NCI-H2227 treated with DMSO at 0.1 percent for 48 hours (cell line): ENCODE measurements around the gene LRRTM1.

Experiments
- DNase-seq: peaks from one replicate; lab custom pipeline; 2025; lab: John Stamatoyannopoulos, UW

Gene LRRTM1

DNA sequence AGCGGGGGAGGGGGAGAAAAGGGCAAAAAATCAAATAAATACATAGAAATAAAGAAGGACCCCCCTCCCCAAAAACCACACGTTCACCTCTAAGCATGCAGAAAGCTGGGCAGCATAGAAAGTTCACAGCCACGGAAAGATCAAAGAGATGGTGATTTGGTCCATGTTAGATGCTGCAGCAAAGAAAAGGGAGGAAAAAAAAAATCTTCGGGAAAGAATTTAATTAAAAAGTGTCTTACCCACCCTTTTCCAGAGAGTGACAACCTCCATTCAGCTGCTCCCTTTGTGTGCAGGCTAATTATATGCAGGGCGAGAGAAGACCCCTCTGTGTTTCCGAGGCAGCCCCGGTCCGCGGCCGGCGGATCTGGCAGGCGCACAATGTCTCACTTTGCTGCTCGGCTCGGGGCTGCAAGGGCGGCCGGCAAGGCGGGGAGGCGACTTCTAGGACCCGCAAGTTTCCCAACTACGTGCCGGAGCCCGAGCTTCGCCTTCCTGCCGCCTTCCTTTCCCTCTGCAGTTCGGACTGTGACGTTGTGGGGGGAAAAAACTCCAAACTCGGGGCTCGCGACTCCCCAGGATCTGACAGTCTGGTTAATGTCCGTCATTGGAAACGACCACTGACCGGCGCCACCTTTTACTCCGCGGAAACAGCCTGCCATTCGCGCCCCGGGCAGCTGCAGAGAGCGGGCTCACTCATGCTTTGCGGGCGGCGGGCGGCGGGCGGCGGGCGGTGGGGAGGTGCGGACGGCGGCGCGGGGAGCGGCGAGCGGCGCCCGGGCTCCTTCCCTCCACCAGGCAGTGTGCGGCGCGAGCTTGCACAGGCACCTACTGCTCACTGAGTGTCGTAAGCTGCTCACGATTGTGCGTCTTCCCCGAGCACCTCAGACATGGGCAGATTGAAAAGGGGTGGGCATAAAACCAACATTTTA lies at the start of gene LRRTM1:
Gene LRRTM1, minus strand, starts transcription at position 844 of the 929 bp plus-strand sequence. CDS start 933 bp downstream, outside the sequence.
- DNase-seq: peak; percentile 72

DNA sequence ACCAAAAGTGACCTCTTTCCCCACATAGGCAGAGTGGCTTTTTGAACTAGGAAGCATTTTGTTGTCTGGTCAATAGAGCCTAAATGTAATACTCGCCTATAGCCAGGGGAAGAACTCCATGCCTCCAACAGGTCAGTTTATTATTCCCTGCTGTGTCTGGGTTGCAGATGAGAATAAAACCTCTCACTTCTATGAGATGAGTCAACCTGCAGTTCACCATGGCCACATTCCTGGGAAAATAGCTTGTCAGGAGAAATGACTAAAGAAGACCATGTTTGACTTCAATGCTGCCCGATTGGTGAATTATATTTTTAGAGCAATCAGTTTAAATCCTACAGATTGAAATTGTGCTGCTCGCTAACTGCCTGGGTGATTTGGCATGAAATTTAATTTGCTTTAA lies 46.7 kb upstream of the LRRTM1 start:
- DNase-seq: no peak

GRCh38 chr2:80348953-80349352 lies 44.4 kb upstream of the LRRTM1 start:
- DNase-seq: no peak

DNA sequence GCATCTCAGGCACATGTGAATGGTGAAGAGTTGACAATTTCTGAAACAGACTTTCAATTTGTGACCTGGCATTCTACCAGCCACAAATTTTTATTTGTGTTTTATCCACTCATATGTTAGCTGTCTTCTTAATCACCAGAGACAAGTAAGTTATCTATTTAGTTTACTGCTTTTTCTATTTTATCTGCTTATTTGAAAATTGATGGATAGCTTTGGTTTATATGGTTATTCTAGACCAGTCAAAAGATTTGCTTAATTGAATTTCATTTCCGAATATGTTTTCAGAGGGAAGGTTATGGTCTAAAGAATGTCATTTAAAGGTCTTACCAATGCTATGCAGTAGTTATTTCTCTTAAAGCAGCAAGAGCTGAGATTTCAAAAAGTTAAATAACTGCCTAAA lies 43.5 kb upstream of the LRRTM1 start:
- no peak for DNase-seq

DNA sequence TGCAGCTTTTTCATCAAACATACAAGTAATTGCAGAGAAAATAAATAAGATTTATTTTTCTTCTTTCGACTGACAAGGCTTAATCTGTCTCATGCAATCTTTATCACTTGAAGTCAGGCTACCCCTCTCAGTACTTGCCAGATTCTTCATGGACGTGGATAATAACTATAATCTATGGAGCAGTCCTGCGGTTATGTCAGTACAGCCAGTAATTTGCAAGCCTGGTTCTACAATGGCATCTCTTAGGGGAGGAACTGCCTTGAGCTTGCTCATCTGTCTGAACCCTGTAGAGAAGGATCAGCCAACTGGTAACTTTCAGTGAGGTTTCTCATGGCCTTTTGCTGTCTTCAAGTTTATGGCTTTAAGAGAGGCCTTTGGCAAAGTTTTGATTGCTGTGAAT lies 35.5 kb upstream of the LRRTM1 start:
- DNase-seq: peak; percentile 96

- no peak for DNase-seq
Measured at GRCh38 chr2:80338794-80339193, 34.2 kb upstream of the LRRTM1 start.

- DNase-seq: no peak
Measured at GRCh38 chr2:80335411-80335810, 30.9 kb upstream of the LRRTM1 start.

- DNase-seq: no peak
Measured at GRCh38 chr2:80333886-80334285, 29.3 kb upstream of the LRRTM1 start.

DNA sequence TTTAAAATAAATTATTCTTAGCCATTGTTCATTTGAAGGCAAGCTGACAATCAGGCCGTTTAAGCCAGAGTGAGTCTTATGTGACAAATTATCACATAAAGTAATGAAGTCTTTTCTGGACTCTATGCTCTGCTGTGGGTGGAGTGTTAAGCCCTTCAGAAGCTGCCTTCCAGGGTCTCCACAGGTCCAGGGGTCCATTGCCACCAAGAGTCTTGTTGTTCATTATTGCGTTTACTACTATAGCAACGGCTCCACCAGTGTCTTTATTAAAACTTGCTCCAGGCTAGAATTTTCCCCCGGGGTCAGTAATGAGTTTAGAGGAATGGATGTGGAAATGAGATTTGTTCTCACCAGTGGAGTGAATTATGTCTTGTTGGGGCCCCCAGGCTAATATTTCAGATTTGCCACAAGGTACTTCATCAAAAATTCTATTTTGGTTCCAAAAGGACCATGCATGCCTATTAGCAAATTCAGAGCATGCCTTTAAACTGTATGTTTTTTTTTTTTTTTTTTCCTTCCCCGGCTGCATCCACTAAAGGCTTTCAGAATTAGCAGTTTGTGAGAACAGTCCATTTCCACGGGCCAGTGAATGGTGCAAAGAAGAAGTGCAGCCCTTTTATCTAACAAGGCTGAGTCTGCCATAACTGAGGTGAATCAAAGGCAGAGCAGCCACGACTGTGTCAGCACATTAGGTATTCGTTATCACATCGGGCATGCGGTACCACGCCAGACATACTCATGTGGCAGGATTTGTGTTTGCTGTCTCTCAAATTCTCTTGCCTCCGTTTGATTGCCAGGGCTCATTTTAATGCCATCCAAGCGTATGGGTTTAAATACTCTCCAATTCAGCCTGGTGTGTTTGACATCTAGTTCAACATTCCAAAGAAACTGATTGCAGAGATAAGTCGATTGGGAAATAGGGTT lies 26.2 kb upstream of the LRRTM1 start:
- no peak for DNase-seq

DNA sequence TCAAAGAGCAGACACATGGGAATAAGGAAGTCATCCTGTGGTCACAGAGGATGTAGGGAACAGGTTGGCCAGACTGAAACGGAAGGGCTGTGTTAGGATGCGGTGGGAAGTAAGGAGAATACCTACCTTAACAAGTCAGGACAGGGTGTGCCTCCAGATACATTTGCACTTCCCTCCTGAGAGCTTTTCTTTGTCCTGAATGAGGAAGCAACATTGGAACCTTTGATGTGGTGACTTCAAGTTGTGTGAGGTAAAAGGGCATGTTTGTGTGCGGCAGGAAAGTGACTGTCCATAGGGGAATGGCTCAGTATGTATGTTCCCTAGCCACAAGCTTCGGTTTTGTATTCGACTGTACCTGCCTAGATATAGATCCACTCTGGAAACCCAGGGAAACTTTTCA lies 24.9 kb upstream of the LRRTM1 start:
- DNase-seq: no peak

DNA sequence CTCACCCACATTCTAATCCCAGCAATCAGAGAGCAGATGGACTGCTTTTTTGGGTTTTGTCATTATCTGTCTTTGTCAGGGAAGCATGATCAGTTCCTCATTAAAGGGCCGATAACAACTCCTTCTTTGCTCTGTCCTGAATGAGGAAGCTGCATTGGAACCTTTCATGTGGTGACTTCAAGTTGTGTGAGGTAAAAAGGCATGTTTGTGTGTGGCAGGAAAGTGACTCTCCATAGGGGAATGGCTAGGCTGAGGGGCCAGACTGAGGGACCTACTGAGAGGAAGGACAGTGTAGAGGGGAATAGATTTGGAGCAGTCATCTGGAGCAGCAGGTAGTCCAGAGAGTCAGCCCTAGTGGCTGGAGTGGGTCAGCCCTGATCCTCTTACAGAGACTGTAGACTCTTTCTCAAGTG lies 23.6 kb upstream of the LRRTM1 start:
- DNase-seq: no peak

- DNase-seq: no peak
Measured at GRCh38 chr2:80326861-80327260, 22.3 kb upstream of the LRRTM1 start.

- DNase-seq: peak; percentile 46
Measured at GRCh38 chr2:80326214-80326613, 21.7 kb upstream of the LRRTM1 start.

GRCh38 chr2:80324525-80324924 lies 20.0 kb upstream of the LRRTM1 start:
- no peak for DNase-seq

DNA sequence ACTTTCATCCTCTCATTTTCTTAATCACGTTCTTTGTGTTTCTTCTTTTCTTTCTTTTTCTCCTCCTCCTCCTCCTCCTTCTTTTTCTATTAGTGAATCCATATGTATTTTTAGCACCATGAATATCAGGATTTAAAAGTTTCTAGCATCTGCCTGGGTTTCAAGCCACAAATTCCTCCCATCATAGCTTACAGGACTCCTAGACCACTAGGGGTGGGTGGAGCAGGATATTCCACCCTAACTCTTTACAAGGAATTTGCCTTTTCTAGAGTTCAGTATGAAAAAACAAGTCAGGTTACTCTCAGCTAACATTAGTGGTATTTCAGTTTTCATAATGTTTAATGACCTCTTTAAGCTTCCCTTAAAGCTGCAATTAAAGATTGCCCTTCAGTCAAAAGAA lies 19.1 kb upstream of the LRRTM1 start:
- DNase-seq: no peak

DNA sequence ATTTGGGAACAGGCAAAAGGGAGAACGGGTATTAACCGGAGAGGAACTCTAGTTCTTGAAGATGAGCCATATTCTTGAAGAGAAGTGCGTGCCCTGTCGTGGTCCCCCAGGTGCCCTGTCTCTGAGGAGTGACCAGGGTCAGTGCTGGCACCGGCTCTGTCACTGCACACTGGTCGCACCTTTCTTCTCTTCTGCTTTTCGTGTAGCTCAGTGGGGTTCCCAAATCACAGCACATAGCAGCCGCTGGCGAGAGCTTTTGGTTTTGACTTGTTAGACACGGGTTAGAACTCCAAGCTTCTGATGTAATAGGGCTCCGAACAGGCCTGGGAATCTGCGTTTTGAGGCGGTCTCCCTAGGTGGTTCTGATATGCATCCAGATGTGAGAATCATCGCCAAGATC lies 18.4 kb upstream of the LRRTM1 start:
- no peak for DNase-seq

DNA sequence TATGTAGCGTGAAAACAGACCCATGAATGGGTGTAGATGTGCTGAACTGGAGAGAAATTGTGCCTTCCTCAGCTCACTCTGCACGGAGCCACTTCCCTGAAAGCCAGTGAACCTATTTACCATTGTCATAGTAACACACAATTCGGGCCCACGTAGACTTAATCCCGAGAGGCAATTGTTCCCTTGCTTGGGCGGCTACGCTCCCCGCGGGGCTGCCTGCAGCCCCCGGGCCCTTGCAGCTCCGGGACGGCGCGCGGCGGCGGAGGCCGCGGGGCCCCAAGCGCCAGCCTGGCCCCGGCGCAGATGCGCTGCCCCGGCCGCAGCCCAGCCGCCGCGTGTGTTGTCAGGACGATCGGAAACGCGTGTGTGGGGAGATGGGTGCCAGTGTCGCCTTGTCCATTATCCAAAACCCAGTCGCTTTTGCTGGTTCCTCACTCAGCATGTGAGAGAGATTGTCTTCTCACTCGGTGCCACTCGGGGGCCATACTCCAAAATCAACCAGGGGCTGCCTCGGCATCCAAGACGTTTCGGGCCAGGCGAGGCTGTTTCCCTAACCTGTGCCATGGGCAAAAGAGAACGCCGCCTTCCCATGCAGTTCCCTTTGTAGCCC lies 17.9 kb upstream of the LRRTM1 start:
- no peak for DNase-seq

DNA sequence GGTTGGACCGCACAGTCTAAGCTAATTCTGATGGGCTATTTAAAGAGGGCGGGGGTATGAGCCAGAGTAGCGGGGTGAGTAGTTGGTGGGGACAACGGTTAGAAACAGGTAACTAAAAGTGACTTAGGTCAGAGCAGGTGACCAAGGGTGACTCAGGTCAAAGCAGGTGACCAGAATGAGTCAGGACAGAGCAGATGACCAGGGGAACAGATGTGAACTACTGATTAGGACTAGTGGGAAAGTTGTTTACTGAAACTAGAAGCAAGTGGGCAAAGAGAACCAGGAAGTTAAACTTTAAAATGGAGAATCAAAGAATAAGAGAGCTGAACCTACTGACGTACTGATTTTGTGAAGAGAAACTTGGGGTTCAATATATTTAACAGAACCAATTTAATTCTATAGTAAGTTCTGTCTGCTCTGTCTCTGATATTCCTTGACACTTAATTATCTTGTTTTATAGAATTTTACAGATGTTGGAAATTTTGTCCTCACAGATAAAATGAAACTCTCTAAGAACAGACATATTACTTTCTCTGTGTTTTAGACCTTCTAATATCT lies 7.8 kb upstream of the LRRTM1 start:
- DNase-seq: no peak

DNA sequence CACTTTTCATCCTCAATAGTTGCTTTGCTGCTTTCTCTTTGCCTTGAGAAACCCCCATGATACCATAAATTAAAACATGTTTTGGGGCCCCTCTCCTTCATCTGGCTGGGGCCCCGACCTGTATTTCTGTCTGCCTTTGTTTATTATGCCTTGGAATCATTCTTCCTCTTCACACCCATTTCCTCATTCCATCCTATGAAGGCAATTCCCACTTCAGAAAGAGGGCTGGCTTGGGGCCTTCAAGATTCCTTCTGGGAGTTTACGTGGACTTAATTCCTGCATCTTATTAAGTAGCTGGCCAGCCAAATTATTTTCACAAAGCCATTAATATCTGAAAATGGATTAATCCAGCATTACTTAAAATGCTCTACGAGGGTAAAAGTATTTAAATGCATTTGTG lies 6.8 kb upstream of the LRRTM1 start:
- DNase-seq: no peak

- no peak for DNase-seq
Measured at GRCh38 chr2:80303006-80303908, 1.3 kb downstream of the LRRTM1 start.
